T-helper 1 cell (primary cell): ENCODE data around the gene EMILIN3.

Experiments
- DNase-seq, 5 donors: peaks; one replicate each; pipeline ENCODE4 v3.0.0-alpha.2; 2012 to 2020

EMILIN3 gene

DNA sequence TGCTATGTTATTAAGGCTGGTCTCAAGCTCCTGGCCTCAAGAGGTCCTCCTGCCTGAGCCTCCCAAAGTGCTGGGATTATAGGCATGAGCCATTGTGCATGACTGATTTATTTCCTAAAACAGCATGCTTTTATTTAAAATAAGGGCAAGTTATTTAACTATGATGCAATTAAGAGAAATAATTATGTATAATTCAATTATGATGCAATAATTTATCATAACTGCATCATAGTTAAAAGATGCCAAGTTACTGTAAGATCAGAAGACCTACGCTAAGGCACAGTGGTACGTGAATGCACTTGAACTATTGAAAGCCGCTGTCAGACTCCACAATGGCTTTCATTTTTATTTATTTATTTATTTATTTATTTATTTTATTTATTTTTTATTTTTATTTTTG is 24.3 kb upstream of the EMILIN3 start:
- DNase-seq: no peak

DNA sequence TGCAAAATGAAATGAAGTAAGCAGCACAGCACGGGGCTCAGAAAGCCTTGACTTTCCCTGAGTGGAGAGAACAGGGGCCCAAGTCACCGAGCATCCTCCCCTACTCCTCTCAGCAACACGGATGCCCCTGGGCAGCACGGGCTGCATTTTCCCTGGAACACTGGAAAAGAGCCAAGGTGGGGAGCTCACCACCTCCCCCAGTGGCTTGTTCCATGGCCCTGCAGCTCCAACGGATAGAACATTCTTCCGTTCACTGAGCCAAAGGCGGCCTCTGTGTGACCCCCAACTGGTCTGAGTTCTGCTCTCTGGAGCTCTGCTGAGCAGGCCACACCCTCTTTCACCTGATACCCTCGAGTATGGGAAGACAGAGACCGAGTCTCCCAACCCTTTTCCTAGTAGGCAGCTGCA is 20.8 kb upstream of the EMILIN3 start:
- no peak for DNase-seq

DNA sequence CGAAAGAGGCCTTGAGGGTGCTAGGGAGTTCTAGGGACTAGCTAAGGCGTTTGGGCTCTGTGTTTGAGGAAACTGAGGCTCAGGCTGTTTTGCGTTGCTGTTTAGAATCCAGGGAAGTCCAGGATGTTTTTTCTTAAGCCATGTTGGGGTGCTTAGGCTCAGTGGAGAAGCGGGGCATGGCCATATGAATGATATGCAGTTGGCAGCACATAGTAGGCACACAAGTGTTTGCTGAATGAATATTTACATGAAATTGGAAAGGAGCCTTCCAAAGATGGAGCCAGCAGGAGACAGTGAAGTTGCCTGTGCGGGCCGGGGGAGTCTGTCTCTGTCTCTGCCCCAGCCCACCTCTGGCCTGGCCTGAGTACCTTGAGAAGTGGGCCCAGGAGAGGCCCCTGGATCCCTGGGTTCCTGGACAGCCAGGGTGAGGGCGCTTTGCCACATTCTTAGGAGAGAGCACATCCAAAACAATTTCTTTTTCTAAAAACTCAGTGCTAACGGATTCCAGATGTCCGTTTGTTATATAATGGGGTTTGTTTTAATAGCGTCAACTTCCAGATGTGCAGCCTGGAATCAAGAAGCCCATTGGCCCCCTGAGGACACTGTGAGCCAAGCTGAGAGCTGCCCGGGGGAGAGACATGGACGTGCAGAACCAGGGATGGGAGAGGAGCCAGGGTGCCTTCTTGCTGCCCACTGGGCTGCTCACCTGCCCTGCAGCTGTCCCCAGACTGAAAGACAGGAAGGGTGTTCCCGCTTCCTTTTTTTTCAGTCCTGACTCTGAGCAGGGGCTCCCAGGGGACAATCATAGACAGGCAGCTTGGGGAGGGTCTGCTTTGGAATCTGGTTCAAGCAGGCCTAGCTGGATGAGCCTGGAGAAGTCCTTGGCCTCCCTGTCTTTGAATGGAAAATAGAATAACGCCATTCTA is 20.1 kb upstream of the EMILIN3 start:
- DNase-seq: no peak

DNA sequence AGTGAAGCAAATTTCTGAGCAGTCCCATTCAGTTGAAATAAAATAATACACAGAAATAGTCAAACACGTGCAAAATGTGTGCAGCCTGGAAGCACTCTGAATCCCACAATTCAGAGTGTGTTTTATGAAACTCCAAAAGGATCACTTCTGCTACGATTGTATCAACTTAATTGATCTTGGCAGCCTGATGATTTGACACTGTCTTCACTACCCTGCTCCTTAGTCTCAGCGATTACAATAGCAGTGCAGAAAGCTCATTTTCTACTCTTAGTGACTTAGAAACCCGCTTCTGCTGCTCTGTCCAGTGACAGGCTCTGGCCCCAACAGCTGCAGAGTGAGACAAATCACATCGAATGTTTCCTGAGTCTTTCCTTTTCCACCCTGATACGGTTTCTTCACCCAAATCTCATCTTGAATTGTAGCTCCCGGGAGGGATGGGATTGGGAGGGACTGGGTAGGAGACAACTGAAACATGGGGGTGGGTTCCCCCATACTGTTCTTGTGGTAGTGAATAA is 16.2 kb upstream of the EMILIN3 start:
- DNase-seq: no peak

DNA sequence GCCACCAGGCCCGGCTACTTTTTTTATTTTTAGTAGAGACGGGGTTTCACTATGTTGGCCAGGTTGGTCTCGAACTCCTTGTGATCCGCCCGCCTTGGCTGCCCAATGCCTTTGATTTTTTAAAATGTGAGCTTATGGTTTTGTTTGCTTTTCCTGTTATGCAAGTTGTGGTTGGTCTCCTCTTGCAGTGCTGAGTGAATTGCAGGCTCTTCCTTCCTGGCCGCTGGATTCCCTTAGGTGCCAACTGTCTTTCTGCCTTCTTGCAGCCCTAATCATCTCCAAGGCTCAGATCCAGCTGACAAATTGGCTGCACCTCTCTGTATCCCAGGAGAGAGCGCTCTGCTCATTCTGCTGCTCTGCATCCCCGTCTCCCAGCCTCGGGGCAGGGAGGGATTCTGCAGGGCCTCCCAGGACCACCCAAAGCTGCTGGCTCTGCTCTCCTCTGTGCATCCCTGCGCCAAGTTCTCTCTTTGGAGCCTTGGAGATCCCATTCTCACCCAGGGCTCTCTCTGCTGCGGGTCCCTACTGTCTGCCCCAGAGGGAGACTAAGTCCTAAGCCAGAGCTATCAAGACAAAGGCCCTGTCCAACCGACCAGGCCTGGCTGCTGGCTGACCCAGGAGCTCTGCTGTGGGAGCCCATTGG is 14.1 kb upstream of the EMILIN3 start:
- no peak for DNase-seq

DNA sequence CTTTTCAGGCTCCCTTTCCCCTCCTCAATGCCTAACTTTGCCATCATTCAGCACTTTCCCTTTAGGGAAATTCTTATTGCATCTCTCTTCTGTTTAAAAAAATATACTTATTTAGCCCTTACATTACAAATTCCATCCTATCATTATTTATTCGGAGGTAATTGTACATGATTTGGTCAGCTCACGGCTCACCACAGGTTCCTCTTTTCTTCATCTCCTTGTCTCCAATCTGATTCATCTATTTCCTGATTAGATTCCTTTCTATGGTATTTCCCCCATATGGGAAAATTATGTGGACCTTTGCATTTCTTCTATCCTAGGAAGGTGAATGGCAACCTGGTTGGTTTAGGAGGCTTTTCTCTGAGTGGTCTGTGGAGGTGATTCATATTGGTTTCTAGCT is 12.9 kb upstream of the EMILIN3 start:
- no peak for DNase-seq

DNA sequence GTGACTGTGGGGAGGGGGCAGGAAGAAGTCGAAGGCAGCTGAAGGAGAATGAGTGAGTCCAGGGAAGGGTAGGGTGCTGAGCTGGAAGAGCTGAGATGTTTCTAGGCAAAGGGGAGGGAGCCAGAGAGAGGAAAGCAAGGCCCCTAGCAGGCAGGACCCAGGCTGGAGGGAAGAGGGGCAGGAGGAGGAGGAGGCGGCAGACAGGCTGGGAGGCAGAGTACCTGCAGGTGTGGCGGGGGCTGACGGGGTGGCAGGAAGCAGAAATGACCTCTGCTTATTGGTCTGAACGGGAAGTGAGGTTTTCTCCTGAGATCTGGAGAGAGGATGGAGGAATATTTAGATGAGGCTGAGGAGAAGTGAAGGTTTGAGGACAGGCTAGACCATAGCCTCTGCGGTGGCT is 10.7 kb upstream of the EMILIN3 start:
- DNase-seq: no peak

DNA sequence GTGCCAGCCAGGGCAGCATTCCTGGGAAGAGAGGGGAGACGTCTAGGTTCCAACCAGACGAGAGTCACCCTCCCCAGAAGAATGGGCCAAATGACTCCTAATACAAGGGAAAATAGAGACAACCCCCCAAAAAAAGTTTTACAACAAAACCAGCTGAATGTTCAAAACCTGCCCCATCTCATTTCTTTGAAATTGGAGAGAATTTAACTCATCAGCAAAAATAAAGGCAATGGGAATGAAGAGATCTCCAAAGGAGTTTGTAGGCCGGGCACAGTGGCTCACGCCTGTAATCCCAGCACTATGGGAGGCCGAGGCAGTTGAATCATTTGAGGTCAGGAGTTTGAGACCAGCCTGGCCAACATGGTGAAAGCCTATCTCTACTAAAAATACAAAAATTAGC is 9.7 kb upstream of the EMILIN3 start:
- DNase-seq: no peak

DNA sequence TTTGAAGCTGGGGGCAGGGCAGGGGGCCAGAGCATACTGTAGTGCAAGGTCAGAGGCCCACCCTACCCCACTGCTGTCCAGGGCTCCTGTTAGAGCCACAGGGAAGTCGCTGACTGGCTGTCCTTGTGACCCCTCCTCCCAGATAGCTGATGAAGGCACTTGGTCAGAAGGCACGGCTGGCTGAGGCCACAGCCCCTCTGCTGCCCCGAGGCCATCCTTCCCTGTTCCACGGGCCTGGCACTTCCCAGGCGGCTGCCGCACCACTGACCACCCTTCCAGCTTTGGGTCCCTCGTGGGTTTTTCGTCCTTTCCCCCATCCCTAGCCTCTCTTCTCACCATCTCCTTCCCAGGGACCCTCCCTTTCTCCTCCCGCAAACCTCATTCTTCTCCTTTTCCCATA is 9.2 kb upstream of the EMILIN3 start:
- DNase-seq: no peak

DNA sequence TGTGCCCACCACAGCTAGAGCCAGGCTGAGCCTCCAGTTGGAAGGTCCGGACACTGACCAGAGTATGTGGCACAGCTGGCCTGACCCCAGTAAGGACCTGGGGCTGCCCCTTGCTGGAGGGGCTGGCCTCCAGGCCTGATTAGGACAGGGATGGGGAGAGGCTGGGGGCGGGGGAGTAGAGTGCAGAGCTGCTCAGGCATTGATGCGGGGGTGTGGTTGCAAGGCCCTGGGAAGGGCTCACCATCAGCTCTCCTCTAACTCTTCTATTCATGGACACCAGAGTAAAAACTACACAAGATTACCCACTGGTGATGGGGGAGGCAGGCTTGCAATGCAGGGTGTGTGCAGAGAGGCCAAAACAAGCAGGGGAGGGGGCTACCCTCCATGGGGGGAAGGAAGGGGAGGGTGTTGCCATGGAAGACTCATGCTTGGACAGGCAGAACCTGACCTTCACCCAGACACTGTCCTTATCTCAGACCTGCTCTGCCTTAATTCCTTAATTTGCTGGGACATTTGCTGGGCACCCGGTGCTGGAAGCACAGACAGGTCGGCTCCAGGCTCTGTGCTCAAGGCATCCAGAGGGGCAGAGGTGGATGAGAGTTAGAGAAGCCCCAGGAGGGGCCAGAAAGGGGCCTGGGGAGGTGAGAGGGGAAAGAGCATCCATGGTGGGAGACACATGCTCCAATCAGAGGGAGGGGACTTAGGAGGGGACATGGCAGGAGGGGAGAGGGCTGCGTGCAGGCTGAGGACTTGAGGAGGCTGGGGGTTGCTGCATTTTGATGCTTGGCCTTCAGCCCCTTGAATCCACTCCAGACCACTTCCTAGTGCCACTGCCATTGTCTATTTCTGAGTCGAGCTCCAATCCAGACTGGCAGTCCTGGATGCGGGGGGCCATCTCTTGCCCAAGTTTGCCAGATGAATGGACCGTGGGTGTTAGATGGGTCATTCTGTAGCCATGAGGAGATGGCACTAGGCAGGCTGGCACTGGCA is 7.6 kb upstream of the EMILIN3 start:
- no peak for DNase-seq

DNA sequence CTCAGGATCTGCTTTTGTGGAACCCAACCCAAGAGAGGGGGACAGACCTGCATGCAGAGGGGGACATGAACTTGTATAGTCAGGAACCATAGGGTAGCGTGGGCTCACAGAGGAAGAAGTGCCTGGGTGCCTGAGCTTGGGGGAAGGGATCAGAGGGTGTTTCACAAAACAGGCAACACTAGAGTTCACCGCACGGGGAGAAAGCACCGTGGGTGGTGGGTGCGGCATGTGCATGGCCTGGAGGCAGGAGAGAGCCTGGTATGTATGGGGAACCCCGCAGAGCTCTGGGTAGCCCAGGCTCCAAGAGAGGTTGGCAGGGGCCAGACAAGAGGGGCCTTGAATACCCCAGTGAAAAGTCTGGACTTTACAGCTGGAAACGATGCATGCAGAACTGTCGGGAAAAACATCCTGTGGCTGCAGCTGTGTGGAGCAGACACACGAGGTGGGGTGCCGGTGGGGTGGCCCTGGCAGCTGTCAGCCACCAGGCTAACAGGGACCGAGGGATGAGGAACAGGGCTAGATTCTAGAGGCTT is 6.7 kb upstream of the EMILIN3 start:
- no peak for DNase-seq

DNA sequence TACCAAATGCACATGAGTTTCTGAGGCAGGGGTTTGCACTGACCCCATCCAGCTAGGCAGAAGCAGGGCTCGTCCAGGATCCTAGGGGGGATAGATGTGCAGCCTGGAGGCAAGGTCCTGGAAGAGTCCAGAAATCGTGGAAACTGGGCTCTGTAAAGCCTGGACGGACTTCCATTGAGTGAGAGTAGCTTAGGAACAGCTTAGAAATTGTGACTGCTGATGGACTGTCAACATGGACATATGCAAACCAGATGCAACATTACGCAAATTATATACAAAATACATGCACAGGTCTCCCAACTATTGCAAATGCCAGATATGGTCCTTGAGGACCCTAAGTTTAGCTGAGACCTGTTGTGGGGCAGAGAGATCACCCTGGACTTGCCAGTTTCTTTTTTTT is 4.8 kb upstream of the EMILIN3 start:
- DNase-seq: no peak

DNA sequence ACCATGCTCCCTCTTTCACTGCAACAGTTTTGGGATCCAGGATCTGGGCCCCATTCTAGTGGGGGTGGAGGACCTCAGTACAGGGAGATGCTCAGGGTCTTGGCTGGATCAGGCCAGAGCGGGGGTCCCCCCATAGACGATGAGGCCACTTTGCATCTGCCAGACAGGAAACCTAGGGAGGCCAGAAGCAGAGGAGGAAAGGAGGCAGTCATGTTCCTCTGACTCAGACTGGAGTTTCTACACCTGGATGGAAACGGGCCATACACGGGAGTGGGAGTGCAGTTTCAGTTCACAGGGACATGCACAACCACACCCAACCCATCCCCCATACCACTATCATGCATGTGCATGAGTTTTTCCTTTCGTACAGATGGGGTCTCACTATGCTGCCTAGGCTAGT is 3.6 kb upstream of the EMILIN3 start:
- DNase-seq: no peak

DNA sequence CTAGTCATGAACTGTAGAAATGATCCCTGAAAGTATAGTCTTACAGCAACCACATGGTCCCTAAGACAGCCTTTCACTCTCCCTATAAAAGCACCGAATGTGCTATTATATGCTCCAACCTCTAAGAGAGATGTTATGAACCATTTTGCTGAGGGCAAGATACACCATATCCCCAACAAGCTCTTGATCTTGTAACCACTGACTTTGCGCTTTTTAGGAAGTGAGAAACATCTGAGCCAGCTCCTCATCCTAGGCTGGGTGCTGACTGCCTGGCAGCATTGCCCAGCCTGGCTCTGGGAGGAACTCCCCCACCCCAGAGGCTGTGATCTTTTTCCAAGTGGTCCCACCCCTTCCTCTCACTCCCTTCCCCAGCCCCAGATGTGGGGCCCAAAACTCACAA is 3.1 kb upstream of the EMILIN3 start:
- DNase-seq: no peak

DNA sequence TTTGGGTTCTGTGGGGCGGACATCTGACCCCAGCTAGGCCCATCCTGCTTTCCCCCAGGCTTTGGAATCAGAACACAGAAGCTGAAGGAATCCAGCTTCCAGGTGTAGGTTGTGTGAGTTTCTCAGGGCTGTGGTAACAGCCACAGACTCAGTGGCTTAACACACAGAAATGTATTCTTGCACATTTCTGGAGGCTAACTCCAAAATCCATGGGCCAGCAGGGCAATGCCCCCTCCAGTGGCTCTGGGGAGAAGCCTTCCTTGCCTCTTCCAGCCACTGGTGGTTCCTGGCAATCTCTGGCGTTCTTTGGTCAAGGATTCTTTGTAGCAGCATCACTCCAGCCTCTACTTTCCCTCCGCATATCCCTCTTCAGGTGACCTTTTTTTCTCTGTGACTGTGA is 1.3 kb upstream of the EMILIN3 start:
- DNase-seq: no peak

DNA sequence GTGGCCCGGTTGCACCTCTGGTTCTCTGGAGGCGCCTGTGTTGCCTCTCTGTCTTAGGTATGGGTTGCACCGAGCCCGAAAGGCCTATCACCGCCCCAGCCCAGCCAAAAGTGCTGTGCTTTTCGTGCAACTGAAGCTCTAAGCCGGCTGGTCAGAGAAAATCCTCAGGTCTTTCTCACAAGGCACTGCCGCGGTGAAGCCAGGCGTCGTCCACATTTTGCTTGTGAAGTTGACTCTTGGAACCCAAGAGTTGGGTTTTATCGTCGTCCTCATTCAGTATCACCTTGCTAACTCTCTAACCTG is 726 bp upstream of the EMILIN3 start:
- DNase-seq: no peak

DNA sequence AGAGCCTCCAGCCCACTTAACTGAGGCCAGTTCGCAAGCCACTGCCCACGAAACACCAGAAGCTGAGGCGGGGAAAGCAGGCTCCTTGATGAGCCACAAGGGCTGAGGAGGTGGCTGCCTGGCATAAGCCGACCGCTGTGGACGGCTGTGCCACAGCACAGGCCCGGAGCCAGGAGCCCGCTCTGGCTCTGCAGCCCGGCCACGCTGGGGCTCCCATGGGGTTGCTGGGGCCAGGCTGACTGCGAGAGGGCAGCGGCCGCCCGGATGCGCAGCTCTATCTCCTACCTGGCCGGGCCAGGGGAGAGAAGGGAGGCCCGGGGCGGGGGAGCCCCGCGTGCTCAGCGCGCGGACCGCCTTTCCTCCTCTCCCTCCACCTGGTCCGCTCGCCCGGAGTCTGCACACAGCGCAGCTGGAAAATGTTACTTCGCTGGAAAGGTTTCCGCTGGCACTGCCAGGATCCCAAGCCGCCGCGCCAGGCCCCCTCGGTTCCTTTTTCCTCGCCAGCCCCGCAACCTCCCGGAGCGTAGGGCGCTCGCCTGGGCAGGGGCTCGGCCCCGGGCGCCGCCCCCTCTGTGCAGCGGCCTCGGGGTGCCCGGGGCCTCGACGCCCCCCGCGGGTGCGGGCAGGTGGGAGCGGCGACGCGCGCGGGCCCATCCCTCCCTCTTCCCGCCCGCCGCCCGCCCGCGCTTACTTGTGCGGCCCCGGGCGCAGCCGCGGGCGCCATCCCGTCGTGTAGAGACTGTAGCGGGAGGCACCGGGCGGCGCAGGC is 657 bp downstream of the EMILIN3 start:
- no peak for DNase-seq

DNA sequence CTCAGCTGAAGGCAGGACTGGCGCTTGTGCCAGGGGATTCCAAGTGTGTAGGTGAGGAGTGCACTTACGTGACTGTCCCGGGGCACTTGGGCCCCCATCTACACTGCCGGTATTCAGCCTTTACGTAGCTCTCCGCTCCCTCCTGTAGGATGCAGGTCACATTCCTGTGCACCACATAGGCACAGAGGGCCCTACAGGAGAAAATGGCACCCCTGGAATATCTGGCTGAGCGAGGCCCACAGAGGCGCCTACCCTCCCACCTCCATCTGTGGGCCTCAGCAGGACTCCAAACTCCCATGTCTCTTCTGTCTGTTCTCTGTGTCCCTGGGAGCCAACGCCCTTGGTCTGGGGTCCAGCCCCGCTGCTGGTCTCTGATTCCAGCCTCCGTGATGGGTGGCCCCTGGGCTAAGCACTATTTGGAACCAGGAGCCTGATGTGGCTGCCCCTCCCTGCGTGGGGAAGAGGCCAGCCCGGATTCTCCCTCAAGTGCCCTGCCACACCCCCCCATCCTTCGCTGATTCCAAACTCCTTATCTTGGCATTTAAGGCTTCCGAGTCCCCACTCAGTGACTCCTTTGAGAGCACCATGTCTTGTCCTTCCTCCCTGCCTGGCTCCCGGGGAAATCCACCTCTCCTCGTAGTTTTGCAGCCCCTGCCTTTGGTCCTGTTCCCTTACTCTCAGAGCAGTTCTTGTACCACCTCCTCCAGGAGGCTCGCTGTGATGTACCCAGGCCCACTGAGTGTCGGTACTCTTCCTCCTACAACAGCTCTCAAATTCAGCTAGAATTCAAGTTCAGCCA is 1.5 kb downstream of the EMILIN3 start:
- DNase-seq: no peak

DNA sequence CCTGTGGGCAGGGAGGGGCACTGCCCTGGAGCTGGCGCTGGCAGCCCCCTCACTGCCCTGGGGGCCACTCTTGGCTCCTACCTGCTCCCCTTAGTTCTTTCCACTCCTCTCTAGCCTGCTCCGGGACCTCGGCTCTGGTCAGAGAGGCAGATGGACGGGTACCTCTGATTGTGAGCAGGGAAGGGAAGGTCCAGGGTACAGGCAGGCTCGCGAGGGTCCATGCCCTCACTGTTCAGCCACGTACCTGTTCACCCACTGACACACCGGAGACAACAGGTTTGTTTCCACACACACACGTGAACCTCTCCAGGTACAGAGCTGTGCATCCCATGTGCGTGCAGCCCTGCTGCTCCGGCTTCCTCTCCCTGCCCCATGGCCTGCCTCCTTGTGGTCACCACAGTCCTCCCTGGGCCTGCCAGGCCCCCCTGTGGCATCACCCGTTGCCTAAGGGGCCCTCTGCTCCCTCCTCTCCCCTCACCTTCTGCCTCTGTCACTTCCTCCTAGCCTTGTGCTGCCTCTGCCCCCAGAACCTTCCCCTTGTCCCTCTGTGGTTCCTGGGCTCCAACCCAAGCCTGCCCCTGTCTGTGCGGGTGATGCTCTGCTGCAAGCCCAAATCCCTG is 2.3 kb downstream of the EMILIN3 start:
- no peak for DNase-seq

DNA sequence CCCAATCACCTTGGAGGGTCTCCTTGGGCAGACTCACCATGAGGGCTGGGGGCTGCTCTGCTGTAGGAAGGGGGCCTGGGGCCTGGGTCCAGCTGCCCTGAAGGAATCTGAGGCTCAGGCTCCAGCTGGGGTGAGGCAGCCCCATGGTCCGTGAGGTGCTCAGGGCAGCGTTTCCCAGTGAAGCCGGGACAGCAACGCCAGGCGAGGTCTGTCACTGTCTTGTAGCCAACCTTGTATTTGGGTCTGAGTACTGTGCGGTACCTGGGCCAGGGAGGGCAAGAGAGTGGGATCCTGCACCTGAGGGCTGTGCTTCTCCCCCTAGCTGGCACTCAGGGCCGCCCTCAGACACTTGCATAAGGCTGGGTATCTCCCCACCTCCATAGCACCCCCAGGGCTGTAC is 3.0 kb downstream of the EMILIN3 start:
- no peak for DNase-seq

DNA sequence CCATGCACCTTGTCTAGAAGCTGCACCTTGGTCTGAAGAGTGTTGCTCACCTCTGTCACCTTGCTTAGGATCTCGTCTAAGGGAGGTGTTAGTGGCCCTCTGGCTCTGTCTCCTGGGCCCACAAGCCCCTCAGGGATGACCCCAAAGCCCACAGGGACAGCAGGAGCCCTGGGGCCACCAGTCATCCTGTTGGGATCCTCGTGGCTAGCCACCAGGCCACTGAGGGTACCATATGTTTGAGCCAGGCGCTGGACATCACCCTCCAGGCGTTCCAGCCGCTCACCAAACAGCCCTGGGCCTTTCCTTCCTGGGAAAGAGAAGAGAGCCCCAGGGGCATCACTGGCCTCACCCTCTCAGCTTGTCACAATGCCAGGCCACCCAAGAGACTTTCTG is 3.9 kb downstream of the EMILIN3 start:
- no peak for DNase-seq
